Measurements from ENCODE around the gene HSD17B13.

GRCh38 chr4:87326460-87326859 lies 3.8 kb upstream of the HSD17B13 start:
- TF ChIP-seq POLR2A (IDR thresholded peaks at IDR 0.05; ENCODE audit: low read depth) (no peak), POLR2AphosphoS5 (IDR thresholded peaks at IDR 0.05) (no peak), EP300 (IDR thresholded peaks at IDR 0.05) (no peak)
- TF ChIP-seq, protein P1, sequence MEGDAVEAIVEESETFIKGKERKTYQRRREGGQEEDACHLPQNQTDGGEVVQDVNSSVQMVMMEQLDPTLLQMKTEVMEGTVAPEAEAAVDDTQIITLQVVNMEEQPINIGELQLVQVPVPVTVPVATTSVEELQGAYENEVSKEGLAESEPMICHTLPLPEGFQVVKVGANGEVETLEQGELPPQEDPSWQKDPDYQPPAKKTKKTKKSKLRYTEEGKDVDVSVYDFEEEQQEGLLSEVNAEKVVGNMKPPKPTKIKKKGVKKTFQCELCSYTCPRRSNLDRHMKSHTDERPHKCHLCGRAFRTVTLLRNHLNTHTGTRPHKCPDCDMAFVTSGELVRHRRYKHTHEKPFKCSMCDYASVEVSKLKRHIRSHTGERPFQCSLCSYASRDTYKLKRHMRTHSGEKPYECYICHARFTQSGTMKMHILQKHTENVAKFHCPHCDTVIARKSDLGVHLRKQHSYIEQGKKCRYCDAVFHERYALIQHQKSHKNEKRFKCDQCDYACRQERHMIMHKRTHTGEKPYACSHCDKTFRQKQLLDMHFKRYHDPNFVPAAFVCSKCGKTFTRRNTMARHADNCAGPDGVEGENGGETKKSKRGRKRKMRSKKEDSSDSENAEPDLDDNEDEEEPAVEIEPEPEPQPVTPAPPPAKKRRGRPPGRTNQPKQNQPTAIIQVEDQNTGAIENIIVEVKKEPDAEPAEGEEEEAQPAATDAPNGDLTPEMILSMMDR (IDR thresholded peaks at IDR 0.05) = no peak

All from esophagus muscularis mucosa (tissue), 4 donors.